Mesothelial cell of epicardium (in vitro differentiated cells): ENCODE results near the gene BTD. TPM values are rescaled to one million over a fixed set of nuclear protein-coding genes. Genes with fewer than 3 reads are reported as not detected.
"Not testable (repeated sequence)": the region's sequence is repeated elsewhere in the genome, so short reads cannot be mapped to it uniquely, and the experiment has no call there.

ENCODE experiments used
- DNase-seq, 2 experiments: peaks; one replicate each; pipeline ENCODE4 v3.0.0; 2021; ENCODE audit warnings: low spot score in 2 of 2; ENCODE audit not compliant: unreplicated experiment in 2 of 2
- H3K27ac Mint-ChIP-seq: 2 replicates; pipeline ENCODE4 v1.8.0; 2021; ENCODE audit warnings: mixed read lengths
- H3K27me3 Mint-ChIP-seq: 2 replicates; pipeline ENCODE4 v1.8.0; 2021; ENCODE audit warnings: low read depth, mixed read lengths
- H3K36me3 Mint-ChIP-seq: 2 replicates; pipeline ENCODE4 v1.8.0; 2021; ENCODE audit warnings: mixed read lengths
- H3K4me1 Mint-ChIP-seq: 2 replicates; pipeline ENCODE4 v1.8.0; 2021; ENCODE audit warnings: mixed read lengths
- H3K4me3 Mint-ChIP-seq: 2 replicates; pipeline ENCODE4 v1.8.0; 2021; ENCODE audit warnings: mild to moderate bottlenecking, moderate library complexity, mixed read lengths
- H3K9me3 Mint-ChIP-seq: 2 replicates; pipeline ENCODE4 v1.8.0; 2021; ENCODE audit warnings: mixed read lengths
- CTCF ChIP-seq: fragments of 200-600 bp; sonication (generic); IDR thresholded peaks from one replicate; pipeline ENCODE4 v1.5.0; 2021; ENCODE audit warnings: antibody characterized with exemption; ENCODE audit not compliant: unreplicated experiment
- total RNA-seq: library from RNA; stranded (reverse); gene quantifications from 3 replicates; pipeline ENCODE4 v1.2.1, GENCODE V29; 2021

BTD gene
- total RNA-seq, 1 donor from 2014 or later: 12.5 TPM

DNA sequence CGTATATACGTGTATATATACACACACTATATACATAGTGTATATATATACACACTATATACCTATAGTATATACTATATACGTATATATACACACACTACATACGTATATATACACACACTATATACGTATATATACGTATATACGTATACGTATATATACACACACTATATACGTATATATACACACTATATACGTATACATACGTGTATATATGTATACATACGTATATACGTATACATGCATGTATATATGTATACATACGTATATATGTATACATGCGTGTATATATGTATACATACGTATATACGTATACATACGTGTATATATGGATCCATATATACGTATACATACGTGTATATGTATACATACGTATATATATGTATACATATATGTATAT, 9.6 kb upstream of the BTD start:
- no peaks in the 10 kb centered on the region for H3K4me1 Mint-ChIP-seq
- TF ChIP-seq CTCF: no peak
- H3K9me3 Mint-ChIP-seq: no peaks in the 10 kb centered on the region
- DNase-seq: no peak
- H3K27me3 Mint-ChIP-seq: no peaks in the 10 kb centered on the region
- H3K4me3 Mint-ChIP-seq: no peak overlapping the region
- H3K27ac Mint-ChIP-seq: no peak overlapping the region
- H3K36me3 Mint-ChIP-seq: peaks cover 19% of the 10 kb centered on the region

DNA sequence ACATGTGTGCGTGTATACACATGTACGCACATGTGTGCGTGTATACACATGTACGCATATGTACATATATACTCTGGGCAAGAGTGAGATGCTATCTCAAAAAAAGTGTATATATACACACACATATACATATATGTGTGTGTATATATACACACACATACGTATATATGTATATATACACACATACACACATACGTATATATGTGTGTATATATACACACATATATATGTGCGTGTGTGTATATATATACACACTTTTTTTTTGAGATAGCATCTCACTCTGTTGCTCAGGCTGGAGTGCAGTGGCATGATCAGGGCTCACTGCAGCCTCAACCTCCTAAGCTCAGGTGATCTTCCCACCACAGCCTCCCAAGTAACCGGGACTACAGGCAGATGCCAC, 8.6 kb upstream of the BTD start:
- no peaks in the 10 kb centered on the region for H3K4me1 Mint-ChIP-seq
- no peaks in the 10 kb centered on the region for H3K9me3 Mint-ChIP-seq
- peaks cover 26% of the 10 kb centered on the region for H3K36me3 Mint-ChIP-seq
- no peak overlapping the region for H3K4me3 Mint-ChIP-seq
- no peaks in the 10 kb centered on the region for H3K27me3 Mint-ChIP-seq
- DNase-seq: no peak
- no peak for TF ChIP-seq CTCF
- H3K27ac Mint-ChIP-seq: no peak overlapping the region

DNA sequence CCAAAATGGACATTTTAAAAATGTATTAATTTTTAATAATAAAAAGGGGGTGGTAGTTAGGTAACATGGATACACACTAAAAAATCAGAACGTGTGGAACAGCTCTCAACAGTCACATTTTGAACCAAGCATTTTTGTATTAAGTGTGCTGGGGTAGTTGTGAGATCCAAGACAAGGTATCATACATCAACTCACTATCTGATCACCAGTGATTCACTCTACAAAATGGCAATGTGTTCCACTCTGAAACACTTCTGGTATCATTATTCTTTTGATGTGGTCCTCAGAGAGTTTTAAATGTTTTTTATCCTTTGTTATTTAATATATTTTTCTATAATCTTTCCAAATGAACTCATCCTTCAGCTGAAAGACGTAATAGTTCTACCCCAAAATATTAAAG, 5.6 kb upstream of the BTD start:
- Mint-ChIP-seq H3K9me3 (no peaks in the 10 kb centered on the region), H3K27ac (no peak overlapping the region), H3K4me1 (peaks cover 10% of the 10 kb centered on the region), H3K27me3 (no peaks in the 10 kb centered on the region), H3K4me3 (no peak overlapping the region), H3K36me3 (peaks cover 16% of the 10 kb centered on the region)
- TF ChIP-seq CTCF: no peak
- no peak for DNase-seq

DNA sequence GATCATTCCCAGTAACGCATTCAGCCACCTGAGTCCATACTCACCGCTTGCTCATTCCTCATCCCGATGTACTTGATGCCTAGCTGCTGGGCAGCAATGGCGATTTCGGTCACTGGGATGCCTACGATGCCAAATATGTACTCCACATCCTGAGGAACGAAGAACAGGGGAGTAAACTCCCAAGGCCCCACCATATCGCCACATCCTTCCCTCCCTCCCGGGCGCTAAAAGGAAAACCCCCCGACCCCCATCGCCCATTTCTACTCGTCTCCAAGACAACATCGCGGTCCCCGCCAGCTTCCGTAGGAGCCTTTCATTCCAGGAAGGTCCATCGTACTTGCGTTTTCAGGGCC, 523 bp upstream of the BTD start:
- H3K27ac Mint-ChIP-seq: peak overlapping the region; percentile 96
- peak overlapping the region; percentile 100 for H3K4me3 Mint-ChIP-seq
- H3K27me3 Mint-ChIP-seq: no peaks in the 10 kb centered on the region
- peaks cover 13% of the 10 kb centered on the region for H3K9me3 Mint-ChIP-seq
- TF ChIP-seq CTCF: no peak
- DNase-seq: no peak
- H3K36me3 Mint-ChIP-seq: peaks cover 24% of the 10 kb centered on the region
- peaks cover 24% of the 10 kb centered on the region for H3K4me1 Mint-ChIP-seq

DNA sequence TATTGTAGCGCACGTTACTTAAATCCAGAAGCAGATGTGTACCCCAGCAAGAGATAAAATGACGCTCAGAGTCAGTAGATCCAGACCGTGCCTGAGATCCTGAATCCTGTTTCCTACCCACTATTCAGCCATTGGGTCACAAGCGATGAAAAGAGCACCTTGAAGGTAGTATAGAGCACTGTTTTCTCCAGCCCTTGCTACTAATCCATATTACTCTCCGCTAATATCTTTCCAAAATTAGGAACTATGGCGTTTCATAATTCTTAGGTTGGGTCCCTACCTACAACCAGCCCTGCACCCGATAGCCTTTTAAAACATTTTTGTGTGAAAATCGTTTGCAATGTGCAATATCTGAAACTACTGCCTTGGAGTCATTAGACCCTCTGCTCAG, 596 bp downstream of the BTD start:
- Mint-ChIP-seq H3K4me3 (peak overlapping the region; percentile 100), H3K9me3 (peaks cover 13% of the 10 kb centered on the region), H3K27me3 (no peaks in the 10 kb centered on the region), H3K4me1 (peaks cover 24% of the 10 kb centered on the region), H3K36me3 (peaks cover 19% of the 10 kb centered on the region), H3K27ac (peak overlapping the region; percentile 96)
- no peak for DNase-seq
- TF ChIP-seq CTCF: no peak

GRCh38 chr3:15602816-15603215, 1.3 kb downstream of the BTD start:
- H3K27me3 Mint-ChIP-seq, DNase-seq: not testable (repeated sequence)
- H3K36me3 Mint-ChIP-seq: peaks cover 15% of the 10 kb centered on the region
- peak overlapping the region; percentile 100 for H3K4me3 Mint-ChIP-seq
- H3K9me3 Mint-ChIP-seq: peaks cover 13% of the 10 kb centered on the region
- peaks cover 24% of the 10 kb centered on the region for H3K4me1 Mint-ChIP-seq
- peak overlapping the region; percentile 96 for H3K27ac Mint-ChIP-seq

- H3K4me3 Mint-ChIP-seq, H3K27me3 Mint-ChIP-seq, H3K27ac Mint-ChIP-seq, DNase-seq: not testable (repeated sequence)
- peaks cover 28% of the 10 kb centered on the region for H3K4me1 Mint-ChIP-seq
- H3K36me3 Mint-ChIP-seq: peaks cover 12% of the 10 kb centered on the region
- H3K9me3 Mint-ChIP-seq: peaks cover 13% of the 10 kb centered on the region
These were observed 3.0 kb downstream of the BTD start for GRCh38 chr3:15604584-15604983.
